HPDE6-E6E7 (cell line): ENCODE results near the gene MITF.

ENCODE experiments used
- DNase-seq: peaks from one replicate; pipeline ENCODE4 v3.0.0; 2011; ENCODE audit warnings: missing footprints; ENCODE audit errors: extremely low spot score

MITF gene

DNA sequence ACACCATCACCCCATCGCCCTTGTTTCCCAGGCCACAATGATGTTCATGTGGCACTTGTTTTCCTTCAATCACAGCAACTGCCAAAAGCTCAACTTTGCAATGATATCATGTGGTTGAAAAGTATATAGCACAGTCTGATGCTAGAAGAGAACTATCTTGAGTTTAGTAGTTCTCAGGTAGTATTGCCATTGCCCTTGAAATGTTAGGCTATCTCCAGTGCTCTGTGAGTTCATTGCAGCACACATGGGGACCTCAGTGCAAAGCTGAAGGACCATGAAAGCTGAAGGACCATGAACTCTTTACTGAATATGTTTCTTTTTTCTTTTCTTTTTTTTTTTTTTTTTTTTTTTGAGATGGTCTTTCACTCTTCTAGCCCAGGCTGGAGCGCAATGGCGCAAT, 224.4 kb downstream of the MITF start:
- no peak for DNase-seq

DNA sequence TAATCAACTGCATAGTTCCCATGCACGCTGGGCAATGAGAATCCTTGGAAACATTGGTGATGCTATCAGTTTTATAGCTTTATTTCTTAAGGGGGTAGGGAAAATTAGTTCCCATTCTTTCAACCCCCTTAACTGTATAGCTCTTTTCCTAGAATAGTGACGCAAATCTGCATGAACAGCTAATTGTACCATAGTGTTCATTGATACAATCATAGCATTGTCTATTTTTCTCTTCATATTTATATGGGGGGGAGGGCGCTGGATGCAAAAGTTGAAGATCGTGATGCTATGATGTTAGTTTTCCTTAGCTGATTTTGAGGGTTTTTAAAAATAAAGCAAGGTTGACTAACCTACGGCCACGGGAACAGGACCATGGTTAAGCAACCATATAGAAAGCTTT, 227.9 kb downstream of the MITF start:
- no peak for DNase-seq

DNA sequence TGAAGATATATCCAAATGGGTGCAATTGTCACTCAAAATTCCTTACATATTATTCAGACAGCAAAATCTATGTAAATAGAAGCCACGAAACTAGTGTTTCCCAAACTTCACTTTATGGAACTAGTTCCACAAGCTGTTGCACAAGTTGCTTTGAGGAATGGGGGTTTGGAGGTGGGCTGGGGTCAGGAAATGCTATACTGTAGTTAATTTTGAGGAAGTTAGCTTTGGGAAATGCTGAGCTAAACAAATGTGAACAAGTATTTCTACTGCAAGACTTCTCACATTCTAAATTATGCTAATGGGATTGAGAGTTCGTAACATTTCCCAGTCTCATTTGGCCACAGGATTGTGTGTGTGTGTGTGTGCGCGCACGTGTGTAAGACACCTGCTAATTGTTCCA, 231.6 kb downstream of the MITF start:
- DNase-seq: no peak

DNA sequence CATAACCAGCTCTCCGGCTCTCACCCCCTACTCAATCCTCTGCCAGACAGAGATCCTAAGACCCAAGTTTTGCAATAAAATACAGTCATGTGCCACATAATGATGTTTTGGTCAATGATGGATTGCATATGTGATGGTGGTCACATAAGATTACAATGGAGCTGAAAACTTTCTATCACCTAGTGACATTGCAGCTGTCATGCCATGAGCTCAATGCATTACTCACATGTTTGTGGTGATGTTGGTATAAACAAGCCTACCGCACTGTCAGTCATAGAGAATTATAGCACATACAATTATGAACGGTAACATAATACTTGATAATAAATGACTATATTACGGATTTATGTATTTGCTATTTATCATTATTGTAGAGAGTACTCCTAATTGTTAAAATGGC, 233.4 kb downstream of the MITF start:
- DNase-seq: no peak

DNA sequence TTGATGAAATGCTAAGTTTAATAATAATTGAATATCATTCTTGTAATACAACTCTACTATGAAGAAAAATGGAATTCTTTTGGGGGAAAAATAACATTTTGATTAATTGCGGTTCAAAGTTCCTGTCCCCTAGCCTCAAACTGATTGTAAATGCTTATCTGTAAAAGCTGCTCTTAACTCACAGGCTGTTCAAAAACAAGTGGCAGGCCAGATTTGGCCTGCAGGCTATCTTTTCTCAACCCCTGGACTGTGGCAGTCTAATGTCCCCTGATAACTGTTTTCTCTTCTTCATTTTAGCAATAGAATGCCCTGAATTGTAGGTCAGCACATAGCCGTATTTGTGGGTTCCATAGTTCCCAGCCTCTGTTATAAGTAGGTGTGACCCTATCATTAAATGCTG, 236.8 kb downstream of the MITF start:
- no peak for DNase-seq

DNA sequence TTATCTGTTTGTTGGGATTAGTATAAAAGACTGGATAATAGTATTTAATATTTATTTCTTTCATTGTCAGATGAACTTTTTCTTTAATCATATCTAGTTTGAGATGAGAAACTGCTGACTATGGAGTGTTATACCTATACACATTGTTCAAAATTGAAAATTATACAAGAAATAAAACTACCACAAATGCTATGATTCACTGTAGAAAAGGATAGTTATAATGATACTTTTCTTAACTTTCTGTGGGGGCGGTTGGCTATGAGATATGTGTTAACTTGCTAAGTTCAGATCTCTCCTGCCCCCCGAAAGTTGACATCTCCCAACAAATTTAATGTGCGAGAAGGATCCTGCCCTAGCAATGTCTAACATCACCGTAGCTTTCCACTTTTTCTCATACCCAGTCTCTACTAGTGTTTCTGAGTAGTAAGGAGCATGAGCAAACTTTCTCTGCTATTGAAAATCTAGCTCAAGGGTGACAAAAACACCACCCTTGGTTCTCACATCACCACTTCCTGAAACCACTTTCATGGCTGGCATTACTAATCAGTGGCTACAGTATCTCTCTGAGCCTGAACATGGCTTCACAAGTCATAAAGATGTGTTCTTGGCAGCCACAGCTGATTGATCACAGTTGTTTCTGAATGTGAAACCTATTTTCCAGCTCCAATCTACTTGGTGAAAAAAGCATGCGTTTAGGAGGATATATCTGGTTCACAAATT, 244.4 kb downstream of the MITF start:
- DNase-seq: no peak

DNA sequence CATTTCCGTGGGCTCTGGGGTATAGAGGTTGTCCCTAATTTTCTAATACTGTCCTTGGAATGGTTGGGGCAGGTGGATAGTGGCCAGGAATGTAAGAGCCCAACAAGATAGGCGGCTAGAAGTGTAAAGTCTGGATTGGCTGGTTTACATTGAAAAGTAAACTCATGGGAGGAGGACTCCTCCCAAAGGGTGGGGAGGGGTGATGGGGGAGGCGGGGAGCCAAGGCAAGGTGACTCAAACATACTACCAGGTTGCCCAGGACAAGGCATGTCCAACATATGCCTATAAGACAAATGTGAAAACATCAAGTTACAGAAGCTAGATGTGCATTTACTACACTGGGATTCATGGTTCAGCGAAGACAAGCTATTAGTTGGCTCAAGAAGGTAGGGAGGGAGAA, 246.0 kb downstream of the MITF start:
- DNase-seq: no peak

DNA sequence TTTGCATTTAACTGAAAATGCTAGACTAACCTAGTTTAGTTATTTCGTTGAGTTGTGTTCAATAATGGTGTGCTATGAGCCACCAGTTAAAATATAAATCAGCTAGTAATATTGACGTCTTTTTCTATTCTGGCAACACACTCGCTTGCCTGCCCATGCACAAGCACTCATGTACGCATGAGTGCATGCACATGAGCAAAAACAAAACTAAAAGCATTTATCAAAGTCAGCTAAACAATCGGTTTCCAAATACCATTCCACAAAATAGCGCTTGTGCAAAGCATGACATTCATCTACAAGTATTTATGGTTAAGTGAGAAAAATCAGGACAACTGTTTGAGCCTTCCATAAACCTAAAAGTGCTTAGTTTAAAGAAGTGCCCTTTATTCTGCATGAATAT, 247.2 kb downstream of the MITF start:
- no peak for DNase-seq

DNA sequence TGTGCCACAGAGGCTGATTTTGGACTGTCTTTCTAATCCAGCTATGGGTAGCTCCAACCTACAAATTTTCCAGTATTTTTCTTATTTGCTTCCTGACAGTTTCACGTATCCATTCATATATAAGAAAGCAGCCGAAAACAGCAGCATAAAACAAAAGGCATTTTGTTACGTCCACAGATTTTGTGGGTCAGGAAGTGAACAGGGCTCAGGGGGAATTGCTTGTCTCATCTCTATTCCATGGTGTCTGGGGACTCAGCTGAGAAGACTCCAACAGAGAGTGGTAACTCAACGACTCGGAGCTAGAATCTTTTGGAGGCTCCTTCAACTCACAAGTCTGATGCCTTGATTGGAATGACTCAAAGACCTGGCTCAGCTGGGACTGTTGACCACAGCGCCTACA, 248.6 kb downstream of the MITF start:
- no peak for DNase-seq

DNA sequence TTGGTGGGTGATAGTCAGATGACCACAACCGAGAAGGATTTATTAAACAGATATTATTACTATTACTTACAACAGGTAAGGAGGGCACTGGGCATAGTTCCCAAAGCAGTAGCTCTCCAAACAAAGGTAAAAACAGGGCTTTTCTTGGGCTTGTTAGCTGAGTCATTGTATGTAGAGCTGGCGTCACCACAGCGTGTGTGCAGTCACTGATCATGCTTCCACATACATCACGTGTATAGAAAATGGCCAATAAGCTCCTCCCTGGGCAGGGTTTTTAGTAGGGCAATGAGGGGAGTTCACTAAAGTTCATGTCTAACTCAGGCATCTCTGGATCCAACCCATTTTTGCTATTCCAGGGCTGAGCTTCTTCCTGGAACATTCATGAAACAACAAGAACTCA, 254.5 kb downstream of the MITF start:
- no peak for DNase-seq

DNA sequence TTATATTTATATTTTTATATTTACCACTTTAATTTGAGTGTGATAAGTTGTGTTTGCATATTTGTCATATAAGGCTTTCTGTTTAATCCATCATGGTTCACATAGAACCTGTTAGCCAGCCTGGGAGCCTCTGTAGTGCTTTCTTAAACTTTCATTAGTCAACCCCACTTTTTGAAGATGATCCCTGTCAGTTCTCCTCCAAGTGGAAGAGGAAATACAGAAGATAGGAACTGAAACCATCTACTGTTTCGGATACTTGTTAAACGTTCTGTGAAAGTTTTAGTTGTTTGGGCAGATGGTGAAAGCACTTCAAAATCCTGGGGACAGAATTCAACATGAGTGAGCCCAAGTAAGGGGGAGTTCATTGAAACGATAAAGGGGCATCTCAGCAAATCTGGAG, 255.7 kb downstream of the MITF start:
- no peak for DNase-seq

DNA sequence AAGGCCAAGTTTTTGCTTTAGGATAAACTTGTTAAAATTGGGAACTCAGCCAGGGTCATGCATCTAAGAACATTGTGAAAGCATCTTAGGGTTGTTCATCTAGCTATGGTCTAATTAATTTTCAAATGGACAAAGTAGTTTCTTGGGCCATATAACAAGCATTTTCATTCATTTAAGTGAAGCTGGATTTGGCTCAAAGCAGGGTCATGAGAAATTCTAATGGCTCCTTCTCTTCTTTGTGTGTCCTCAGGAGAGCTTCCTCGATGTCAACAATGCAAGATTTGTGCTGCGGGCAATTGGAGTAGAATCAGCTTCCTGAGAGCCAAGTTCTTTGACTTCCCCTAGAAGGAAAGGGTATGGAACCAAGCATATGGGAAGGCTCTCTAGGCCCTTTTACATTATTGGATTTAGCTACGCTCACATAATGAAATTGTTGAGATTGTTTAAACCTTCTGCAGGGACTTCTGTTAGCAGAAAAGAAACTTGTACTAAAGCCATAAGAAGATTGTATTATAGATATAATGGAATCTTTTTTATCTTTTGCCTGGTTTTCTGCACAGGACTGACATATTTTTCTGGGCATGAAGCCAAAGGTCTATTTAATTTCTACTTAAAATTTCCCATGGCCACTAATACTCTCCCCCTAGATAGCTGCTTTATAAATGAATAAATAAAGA, 258.5 kb downstream of the MITF start:
- DNase-seq: no peak

DNA sequence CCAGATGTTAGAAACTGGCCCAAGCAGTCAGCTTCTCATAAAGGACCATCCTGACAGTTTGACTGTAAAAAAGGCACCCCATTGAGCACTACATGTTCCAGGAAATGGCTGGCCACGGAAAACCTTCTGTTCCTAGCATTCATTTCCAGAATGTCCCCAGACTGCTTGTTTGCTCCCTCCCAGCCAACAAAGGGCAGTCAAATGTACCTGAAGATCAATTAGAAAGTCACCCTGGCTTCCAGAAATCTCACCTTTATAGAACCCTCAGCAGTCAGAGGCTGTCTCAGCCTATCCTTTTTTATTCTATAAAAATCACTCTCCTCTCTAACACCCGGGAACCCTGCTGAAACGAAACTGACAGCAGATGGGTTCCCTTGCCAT, 259.5 kb downstream of the MITF start:
- no peak for DNase-seq

DNA sequence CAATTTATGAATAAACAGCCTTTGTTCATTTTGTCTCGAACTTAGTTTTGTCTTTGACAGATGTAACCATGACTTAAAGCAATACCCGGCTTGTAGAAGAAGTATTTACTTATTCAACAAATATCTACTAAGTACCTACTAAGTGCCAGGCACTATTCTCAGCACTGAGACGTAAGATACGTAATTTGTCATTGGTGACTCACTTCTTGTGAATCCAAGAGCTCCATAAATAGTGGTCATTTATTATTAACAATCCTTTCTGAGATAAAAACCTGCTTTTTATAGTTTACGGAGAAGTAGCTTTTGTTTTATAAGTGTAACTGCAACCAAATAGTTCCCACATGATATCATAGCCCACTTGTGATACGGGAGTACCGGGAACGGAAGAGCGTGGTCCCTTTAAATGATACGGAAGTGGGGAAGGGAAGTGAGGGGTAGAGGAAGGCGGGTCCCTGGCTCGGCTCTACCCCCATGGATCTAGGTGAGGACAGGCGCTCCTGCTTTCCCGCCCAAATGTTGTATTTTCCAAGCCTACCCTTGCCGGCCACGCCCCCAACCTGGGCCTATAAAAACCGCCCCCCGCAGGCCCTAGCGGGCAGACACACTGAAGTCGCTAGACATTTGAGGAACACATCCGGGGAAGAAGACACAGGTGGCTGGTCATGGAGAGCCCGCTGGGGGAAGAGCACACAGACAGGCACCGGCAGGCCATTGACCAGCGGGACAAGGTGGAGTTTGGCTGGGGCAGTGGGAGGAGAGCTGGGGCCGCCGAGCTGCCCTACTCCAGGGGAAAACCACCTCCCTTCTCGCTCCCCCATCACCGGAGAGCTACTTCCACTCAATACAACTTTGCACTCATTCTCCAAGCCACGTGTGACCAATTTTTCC, 260.1 kb downstream of the MITF start, which contains the start of gene SAMMSON:
Gene SAMMSON (plus strand): TSS at position 594 of the 888 bp plus-strand sequence.
- no peak for DNase-seq

DNA sequence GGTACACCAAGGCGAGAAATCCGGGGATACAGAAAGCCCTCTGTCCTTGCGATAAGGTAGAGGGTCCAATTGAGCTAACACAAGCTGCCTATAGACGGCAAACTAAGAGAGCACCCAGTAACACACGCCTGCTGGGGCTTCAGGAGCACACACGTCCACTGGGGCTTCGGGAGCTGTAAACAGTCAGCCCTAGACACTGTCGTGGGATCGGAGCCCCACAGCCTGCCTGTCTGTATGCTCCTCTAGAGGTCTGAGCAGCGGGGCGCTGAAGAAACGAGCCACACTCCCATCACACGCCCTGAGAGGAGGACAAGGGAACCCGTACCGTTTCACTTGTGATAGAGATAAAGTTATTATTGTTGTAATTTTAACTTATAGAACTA, 260.8 kb downstream of the MITF start:
- DNase-seq: no peak

DNA sequence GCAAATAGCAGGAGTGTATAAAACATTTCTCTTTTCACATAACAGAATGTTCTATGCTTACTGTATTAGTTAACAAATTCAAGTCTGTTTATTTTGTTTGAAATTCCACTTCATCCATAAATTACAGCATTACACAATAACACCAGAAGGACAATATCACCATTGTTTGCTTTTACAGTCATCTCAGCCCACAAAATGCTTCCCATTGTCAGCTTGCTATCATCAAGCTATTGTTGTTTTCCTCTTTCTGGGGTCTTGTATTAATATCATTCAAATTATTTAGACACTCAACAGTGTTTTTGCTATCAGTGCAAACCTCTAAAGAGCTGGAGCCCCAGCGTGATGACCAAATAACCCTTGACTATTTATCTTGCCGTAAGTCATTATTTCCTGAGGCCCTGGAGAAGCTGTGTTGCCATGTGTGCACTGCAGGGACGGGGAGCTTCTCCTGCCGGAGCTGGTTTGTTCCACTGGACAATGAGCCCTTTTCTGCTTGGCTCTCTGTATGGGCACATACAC, 261.4 kb downstream of the MITF start:
- DNase-seq: no peak

DNA sequence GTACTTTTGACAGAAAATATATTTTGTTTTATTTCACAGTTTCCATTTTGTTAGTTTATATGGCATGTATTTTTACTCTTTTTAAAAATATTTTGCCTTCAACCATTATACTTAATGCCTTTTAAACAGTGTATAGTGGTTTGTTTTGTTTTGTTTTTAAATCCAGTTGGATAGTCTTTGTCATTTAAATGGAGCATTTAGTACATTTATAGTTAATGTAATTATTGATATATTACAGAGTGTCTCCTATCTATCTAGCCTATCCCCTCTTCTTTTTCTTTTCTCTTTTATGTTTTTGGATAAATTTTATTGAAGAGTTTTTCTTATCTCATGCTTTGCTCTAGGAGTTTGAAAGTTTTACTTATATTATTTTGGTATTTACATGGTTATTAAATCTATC, 263.9 kb downstream of the MITF start:
- DNase-seq: no peak

DNA sequence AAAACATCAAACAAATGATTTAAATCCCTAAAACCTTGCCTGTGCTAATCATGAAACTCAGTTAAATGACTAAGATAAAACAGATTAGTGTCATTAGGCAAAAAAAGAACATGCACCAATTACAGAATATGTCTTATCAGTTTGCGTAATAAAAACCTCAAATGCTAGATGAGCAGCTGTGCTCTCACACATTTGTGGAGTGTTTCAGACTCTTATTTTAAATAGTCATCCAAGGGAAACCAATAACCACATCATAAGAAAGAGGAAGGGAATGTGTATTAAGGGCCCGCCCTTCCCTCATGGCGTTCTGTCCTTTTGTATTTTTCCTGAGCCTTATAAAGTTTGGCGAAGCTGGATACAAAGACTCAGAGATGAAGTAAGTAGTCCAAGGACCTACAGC, 266.8 kb downstream of the MITF start:
- no peak for DNase-seq

DNA sequence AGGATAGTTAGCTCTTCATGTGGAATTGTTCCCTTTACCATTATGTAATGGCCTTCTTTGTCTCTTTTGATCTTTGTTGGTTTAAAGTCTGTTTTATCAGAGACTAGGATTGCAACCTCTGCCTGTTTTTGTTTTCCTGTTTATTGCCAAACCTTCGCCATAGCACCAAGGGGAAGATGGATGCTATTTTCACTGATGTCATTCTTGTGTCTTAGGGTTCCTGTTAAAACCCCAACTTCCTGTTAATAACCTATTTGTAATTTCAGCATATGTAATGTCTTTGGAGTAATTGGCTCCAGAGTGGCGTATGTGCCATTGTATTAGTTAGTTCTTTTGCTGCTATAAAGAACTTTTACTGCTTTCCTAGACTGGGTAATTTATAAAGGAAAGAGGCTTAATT, 271.1 kb downstream of the MITF start:
- no peak for DNase-seq

DNA sequence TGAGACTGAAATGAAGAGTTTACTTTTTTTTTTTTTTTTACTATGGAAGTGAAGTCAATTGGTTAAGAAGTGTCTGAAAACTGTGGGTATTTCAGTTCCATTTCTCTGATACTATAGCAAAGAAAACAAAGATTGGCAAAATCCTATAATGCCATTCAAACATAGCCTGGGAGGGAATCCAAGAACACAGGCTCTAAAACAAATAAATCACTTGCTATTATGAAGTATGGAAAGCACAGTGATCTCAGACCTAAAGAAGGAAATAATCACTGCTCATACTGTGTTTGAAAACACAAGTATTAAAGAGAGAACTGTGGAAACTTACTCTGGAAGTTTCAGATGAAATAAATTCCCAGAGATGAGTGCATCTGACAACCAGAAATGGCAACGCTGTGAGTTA, 272.3 kb downstream of the MITF start:
- DNase-seq: no peak
